ENCODE data around the gene FNDC10.
A peak's percentile ranks its signal among the peaks of the same experiment; 100 is the strongest.

FNDC10 gene

DNA sequence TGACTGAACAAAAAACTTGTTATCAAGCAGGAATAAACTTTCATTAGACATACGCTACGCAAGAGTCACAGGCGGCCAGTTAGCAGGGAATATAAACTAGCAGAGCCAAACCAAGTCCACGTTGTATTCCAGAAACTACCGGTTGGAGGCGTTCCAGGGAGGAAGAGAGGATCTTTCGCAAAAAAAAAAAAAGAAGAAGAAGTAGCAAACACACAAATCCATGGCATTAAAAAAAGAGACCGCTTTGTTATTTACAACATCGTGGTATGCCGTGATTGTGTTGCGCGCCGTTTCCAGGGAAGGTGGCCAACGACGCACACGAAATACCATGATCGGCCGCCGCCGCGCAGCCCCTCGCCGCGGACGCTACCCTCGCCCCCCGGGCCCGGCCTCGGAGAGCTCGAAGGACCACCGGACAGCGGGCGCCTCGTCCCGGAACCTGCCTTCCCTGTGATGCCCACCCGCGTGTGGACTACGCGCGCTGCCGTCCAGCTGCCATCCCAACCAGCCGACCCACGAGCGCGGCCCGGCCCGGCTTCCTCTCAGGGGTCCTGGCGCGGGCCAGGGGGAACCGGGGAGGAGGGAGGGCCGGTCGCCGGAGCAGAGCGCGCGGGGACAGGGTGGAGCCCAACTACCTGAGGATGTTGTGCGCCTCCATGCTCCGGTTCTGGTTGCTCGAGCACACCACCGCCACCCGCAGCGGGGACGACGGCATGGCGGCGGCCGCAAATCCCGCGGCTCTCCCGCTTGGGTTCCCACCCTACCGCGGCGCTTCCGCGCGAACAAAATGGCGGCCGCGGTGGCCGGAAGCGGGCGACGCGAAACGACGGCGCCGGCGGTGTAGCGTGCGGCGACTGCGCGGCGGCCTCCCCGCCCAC is 25.9 kb downstream of the FNDC10 start:
- no peak for TF ChIP-seq CTCF (IDR thresholded peaks at IDR 0.05; ENCODE audit: control insufficient read depth, extremely low read depth, insufficient read depth)
- DNase-seq (ENCODE audit: low read depth) = no peak
- H3K4me3 ChIP-seq (ENCODE audit: low read depth, low read length) = peak overlapping the region; percentile 86

- TF ChIP-seq CTCF (IDR thresholded peaks at IDR 0.05; ENCODE audit: control insufficient read depth, extremely low read depth, insufficient read depth) = no peak
- no peak overlapping the region for H3K4me3 ChIP-seq (ENCODE audit: low read depth, low read length)
- no peak for DNase-seq (ENCODE audit: low read depth)
These were observed 30.6 kb downstream of the FNDC10 start for GRCh38 chr1:1569341-1569740.

DNA sequence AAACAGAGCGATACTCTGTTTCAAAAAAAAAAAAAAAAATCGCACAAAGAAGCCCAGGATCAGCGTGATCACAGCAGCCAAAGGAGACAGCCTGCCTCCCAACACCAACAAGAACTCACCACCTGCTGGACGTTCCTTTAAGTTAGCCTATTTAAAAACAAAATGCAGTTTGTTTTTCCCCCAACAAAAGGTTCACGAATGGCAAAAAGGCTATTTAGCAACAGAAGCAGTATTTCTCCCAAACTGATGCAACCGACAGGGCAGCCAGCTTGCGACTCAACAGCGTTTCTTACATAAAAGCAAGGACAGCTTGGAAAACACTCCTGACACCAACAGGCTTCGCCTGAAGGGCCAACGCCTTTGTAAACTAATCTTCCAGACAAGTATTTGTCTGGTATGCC is 32.0 kb downstream of the FNDC10 start:
- no peak overlapping the region for H3K4me3 ChIP-seq (ENCODE audit: low read depth, low read length)
- DNase-seq (ENCODE audit: low read depth) = no peak
- TF ChIP-seq CTCF (IDR thresholded peaks at IDR 0.05; ENCODE audit: control insufficient read depth, extremely low read depth, insufficient read depth) = no peak

DNA sequence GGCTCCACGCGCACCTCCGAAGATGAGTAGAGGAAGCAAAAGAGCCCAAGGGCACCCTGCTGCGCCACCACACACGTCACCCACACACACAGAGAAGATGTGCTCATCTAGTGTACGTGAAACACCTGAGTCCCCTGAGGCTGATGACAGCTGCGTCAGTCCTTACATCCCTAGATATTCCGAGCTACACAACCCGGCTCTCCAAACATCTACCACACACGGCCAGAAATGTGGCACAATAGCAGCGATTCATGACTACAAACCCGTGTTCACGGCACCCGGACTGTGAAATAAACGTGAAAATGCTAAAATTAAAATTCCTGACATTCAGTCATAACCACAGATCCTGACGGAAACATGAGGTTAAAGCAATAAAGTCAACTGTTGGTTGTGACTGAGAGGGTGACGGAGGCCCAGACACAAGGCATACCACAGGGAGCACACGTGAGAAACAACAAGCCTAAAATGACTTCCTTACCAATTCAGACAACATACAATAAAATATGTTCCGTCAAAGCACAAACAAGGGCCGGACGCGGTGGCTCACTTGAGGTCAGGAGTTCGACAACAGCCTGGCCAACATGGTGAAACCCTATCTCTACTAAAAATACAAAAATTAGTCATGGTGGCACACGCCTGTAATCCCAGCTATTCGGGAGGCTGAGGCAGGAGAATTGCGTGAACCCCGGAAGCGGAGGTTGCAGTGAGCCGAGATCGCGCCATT is 32.6 kb downstream of the FNDC10 start:
- H3K4me3 ChIP-seq (ENCODE audit: low read depth, low read length) = no peak overlapping the region
- no peak for TF ChIP-seq CTCF (IDR thresholded peaks at IDR 0.05; ENCODE audit: control insufficient read depth, extremely low read depth, insufficient read depth)
- DNase-seq (ENCODE audit: low read depth) = no peak

- no peak for TF ChIP-seq CTCF (IDR thresholded peaks at IDR 0.05; ENCODE audit: control insufficient read depth, extremely low read depth, insufficient read depth)
- H3K4me3 ChIP-seq (ENCODE audit: low read depth, low read length) = no peak overlapping the region
- no peak for DNase-seq (ENCODE audit: low read depth)
These were observed 34.6 kb downstream of the FNDC10 start for GRCh38 chr1:1565340-1565739.

- DNase-seq (ENCODE audit: low read depth) = no peak
- no peak for TF ChIP-seq CTCF (IDR thresholded peaks at IDR 0.05; ENCODE audit: control insufficient read depth, extremely low read depth, insufficient read depth)
- no peak overlapping the region for H3K4me3 ChIP-seq (ENCODE audit: low read depth, low read length)
These were observed 35.7 kb downstream of the FNDC10 start for GRCh38 chr1:1564268-1564667.

All from LNCaP clone FGC (cell line).